ENCODE results near the gene AP3B1.

DNA sequence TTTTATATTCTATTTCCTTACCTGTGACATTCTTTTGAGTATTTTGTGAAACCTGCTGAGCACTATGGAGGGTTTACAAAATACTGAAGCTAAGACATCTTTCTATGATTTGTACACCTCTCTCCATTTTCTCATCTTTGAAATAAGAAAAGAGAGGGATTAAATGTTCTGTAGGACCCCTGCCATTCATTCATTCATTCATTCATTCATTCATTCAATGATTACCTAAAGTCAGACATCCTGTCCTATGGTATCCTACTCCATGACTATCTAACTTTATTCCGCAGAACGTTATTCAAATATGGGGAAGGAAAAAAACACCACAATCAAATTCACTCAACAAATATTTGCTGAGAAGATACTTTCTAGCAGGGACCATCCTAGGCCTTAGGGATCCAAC lies 51.4 kb downstream of the AP3B1 start:
- TF ChIP-seq CTCF (IDR thresholded peaks at IDR 0.05) (no peak), POLR2AphosphoS5 (IDR thresholded peaks at IDR 0.05) (no peak), POLR2A (IDR thresholded peaks at IDR 0.05) (no peak)
